GM06990 (cell line): ENCODE data around the gene FNDC3B.
"Not testable (repeated sequence)": the region's sequence is repeated elsewhere in the genome, so short reads cannot be mapped to it uniquely, and the experiment has no call there.

Experiments
- DNase-seq: peaks from one replicate; pipeline ENCODE4 v3.0.0-alpha.2; 2011; ENCODE audit not compliant: insufficient read length; ENCODE audit errors: extremely low read depth
- H3K27me3 ChIP-seq: replicated peaks from 2 replicates; pipeline ENCODE4 v1.6.0; 2011; ENCODE audit warnings: low read length; ENCODE audit not compliant: control insufficient read depth, insufficient read depth
- H3K36me3 ChIP-seq: 2 replicates; pipeline ENCODE4 v1.5.1; 2011; ENCODE audit warnings: low read length; ENCODE audit not compliant: control insufficient read depth, insufficient read depth
- H3K4me3 ChIP-seq: replicated peaks from 2 replicates; pipeline ENCODE4 v1.5.1; 2011; ENCODE audit warnings: low read depth, mild to moderate bottlenecking, control low read depth, low read length
- CTCF ChIP-seq: IDR thresholded peaks from 2 replicates; pipeline ENCODE4 v1.5.1; 2011; ENCODE audit warnings: low read length, control low read depth, mild to moderate bottlenecking, inconsistent platforms; ENCODE audit not compliant: insufficient read depth, poor library complexity, severe bottlenecking

Gene FNDC3B

DNA sequence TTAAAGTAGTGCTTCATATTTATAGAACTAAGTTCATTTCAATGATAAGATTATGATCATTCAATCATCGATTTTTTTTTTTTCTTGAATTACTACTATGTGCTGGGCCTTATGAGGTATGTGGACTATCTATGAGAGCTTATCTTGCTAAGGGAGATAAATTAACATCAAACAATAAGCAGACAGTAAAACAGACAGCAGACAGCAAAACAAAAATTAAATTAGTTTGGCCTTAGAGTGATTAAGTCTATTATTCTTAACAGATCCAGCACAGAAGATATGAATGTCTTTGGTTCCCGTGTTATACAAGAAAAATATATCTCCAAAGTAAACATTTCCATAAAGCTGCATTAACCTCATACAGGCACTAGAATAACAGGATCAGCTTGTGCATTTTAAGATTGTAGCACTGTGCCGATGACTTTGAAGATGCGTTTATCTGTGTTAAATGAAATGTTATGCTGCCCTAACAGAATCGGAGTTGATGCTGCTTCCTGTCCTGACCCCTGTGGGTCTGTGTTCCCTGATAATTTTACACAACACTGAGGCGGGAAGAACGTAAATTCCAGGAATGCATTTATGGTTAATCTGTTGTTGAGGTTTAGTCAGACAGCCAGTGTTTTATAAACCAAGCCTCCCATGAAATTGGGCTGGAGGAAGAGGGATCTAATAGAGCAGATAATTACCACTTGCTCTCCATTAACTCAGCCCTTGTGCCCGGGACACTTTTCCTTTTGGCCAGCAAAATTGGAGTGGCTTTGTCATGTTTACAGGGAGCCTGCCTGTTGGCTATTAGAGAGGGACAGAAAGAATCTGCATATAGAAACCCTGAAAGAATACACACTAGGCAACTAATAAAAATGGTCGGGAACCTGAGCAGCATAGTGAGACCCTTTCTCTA is 328.1 kb downstream of the FNDC3B start:
- no peak for DNase-seq
- Histone ChIP-seq H3K4me3 (no peak overlapping the region), H3K36me3 (0 out of 2 replicates have a peak, but pooled peaks cover 1% of the 10 kb centered on the region), H3K27me3 (no peaks in the 10 kb centered on the region)
- no peak for TF ChIP-seq CTCF

- not testable (repeated sequence) for H3K4me3 ChIP-seq
Observed at GRCh38 chr3:172368556-172368955, 329.2 kb downstream of the FNDC3B start.

GRCh38 chr3:172369590-172370259 is 330.3 kb downstream of the FNDC3B start:
- Histone ChIP-seq H3K4me3 (no peak overlapping the region), H3K36me3 (peaks cover 1% of the 10 kb centered on the region; the same call in 1 of the 2 replicates), H3K27me3 (no peaks in the 10 kb centered on the region)
- no peak for TF ChIP-seq CTCF
- DNase-seq: no peak

More at GRCh38 chr3:172368556-172368955, 329.2 kb downstream of the FNDC3B start:
- H3K27me3 ChIP-seq, DNase-seq, H3K36me3 ChIP-seq: not testable (repeated sequence)

- no peaks in the 10 kb centered on the region for H3K27me3 ChIP-seq
- H3K4me3 ChIP-seq: no peak overlapping the region
- peaks cover 1% of the 10 kb centered on the region; the same call in 1 of the 2 replicates for H3K36me3 ChIP-seq
- no peak for DNase-seq
- no peak for TF ChIP-seq CTCF
Observed at GRCh38 chr3:172370419-172370818, 331.0 kb downstream of the FNDC3B start.

GRCh38 chr3:172371544-172371943 is 332.2 kb downstream of the FNDC3B start:
- H3K27me3 ChIP-seq: no peaks in the 10 kb centered on the region
- H3K36me3 ChIP-seq: peaks cover 1% of the 10 kb centered on the region; the same call in 1 of the 2 replicates
- no peak for TF ChIP-seq CTCF
- no peak overlapping the region for H3K4me3 ChIP-seq
- DNase-seq: no peak

- DNase-seq: no peak
- Histone ChIP-seq H3K36me3 (peaks cover 1% of the 10 kb centered on the region), H3K27me3 (no peaks in the 10 kb centered on the region), H3K4me3 (no peak overlapping the region)
- TF ChIP-seq CTCF: no peak
Observed at GRCh38 chr3:172372895-172373294, 333.5 kb downstream of the FNDC3B start.
